HEK293 (cell line): ENCODE results near the gene CAPS.

ENCODE experiments used
- CTCF ChIP-seq: fragments of 450-650 bp; formaldehyde crosslinking; IDR thresholded peaks from 2 replicates; pipeline ENCODE4 v1.5.1; 2016; ENCODE audit warnings: missing biosample characterization, missing genetic modification characterization
- ELK4 ChIP-seq: IDR thresholded peaks from 2 replicates; pipeline ENCODE4 v1.6.1; 2011; ENCODE audit warnings: mild to moderate bottlenecking, low read depth, low read length, borderline replicate concordance
- GLIS2 ChIP-seq: fragments of 450-650 bp; formaldehyde crosslinking; IDR thresholded peaks from 2 replicates; pipeline ENCODE4 v1.5.1; 2016; ENCODE audit warnings: missing biosample characterization, missing genetic modification characterization
- SP3 ChIP-seq: fragments of 450-650 bp; formaldehyde crosslinking; IDR thresholded peaks from 2 replicates; pipeline ENCODE4 v1.5.1; 2016; ENCODE audit warnings: missing biosample characterization, missing genetic modification characterization
- ZNF138 ChIP-seq: fragments of 450-650 bp; formaldehyde crosslinking; IDR thresholded peaks from 2 replicates; pipeline ENCODE4 v1.5.1; 2016; ENCODE audit warnings: missing biosample characterization, missing genetic modification characterization, borderline replicate concordance
- ZNF239 ChIP-seq: fragments of 450-650 bp; formaldehyde crosslinking; IDR thresholded peaks from 2 replicates; pipeline ENCODE4 v1.5.1; 2016; ENCODE audit warnings: missing biosample characterization, missing genetic modification characterization
- ZNF274 ChIP-seq, 2 experiments: fragments of 200-500 bp in 1 of 2; fragments of 450-650 bp in 1 of 2; sonication (Bioruptor generic) in 1 of 2; formaldehyde crosslinking in 1 of 2; IDR thresholded peaks; 2 replicates each; pipeline versions ENCODE4 v1.5.1 to v1.6.1; 2014 to 2016; ENCODE audit warnings: borderline replicate concordance in 1 of 2, inconsistent platforms in 1 of 2, low read length in 1 of 2, missing biosample characterization in 1 of 2, missing genetic modification characterization in 1 of 2
- ZNF302 ChIP-seq: fragments of 450-650 bp; formaldehyde crosslinking; IDR thresholded peaks from 2 replicates; pipeline ENCODE4 v1.5.1; 2016; ENCODE audit warnings: missing biosample characterization, missing genetic modification characterization, low read depth
- ZNF529 ChIP-seq: fragments of 450-650 bp; formaldehyde crosslinking; IDR thresholded peaks from 2 replicates; pipeline ENCODE4 v1.5.1; 2017; ENCODE audit warnings: missing genetic modification characterization, missing biosample characterization; ENCODE audit not compliant: insufficient replicate concordance
- ZNF530 ChIP-seq: fragments of 450-650 bp; formaldehyde crosslinking; IDR thresholded peaks from 2 replicates; pipeline ENCODE4 v1.5.1; 2016; ENCODE audit warnings: low read depth, missing biosample characterization, missing genetic modification characterization
- ZNF558 ChIP-seq: fragments of 450-650 bp; formaldehyde crosslinking; IDR thresholded peaks from 2 replicates; pipeline ENCODE4 v1.5.1; 2016; ENCODE audit warnings: missing biosample characterization, missing genetic modification characterization
- ZNF561 ChIP-seq: fragments of 450-650 bp; IDR thresholded peaks from 2 replicates; pipeline ENCODE4 v1.5.1; 2018; ENCODE audit warnings: missing biosample characterization, missing genetic modification characterization, borderline replicate concordance
- TF ChIP-seq, protein P1 (sequence below): fragments of 450-650 bp; formaldehyde crosslinking; IDR thresholded peaks from 2 replicates; pipeline ENCODE4 v1.5.1; 2016; ENCODE audit warnings: missing biosample characterization, missing genetic modification characterization, low read depth

DNA sequence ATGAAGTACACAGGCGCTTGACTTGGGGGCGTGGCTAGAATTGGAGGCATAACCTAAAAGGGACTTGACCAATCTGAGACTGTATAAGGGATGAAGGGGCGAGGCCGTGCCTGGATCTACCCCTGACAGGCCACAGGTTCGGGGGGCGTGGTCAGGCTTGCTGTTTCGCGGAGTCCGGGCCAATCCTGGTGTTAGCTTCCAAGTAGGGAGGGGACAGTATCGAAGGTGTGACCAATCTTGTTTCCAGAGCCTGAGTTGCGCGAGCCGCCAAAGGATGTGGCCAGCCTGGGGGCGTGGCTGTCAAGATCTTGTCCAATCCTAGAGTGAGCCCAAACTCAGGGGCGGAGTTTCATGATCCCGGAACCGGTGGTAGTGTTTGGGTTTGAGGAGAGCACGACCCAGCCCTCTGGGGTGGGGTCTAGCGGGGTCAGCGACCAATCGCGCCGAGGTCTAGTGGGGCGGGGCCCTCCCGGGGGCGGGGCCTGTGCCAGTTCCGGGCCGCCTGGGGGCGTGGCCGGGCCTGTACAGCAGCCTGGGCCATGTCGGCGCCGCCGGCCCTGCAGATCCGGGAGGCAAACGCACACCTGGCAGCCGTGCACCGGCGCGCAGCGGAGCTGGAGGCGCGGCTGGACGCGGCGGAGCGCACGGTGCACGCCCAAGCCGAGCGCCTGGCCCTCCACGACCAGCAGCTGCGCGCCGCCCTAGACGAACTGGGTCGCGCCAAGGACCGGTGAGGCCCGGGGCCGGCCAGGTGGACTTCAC is 9.5 kb upstream of the CAPS start, which contains the start of gene VMAC:
- TF ChIP-seq ZNF529 (tag by site-specific recombination) (no peak), ELK4 (no peak; the same call in 1 of the 2 replicates), ZNF274 (IDR thresholded peaks at IDR 0.05; ENCODE audit: low read length) (no peak), ZNF274 (tag by site-specific recombination; IDR thresholded peaks at IDR 0.05; ENCODE audit: borderline replicate concordance) (no peak), ZNF239 (tag by site-specific recombination) (no peak), ZNF138 (tag by site-specific recombination) (no peak), ZNF530 (no peak), SP3 (tag by site-specific recombination) (peak; percentile 89), CTCF (no peak), ZNF558 (tag by site-specific recombination) (no peak), ZNF302 (tag by site-specific recombination) (no peak), GLIS2 (no peak), ZNF561 (peak; percentile 43; the same call in 1 of the 2 replicates)
- TF ChIP-seq, protein P1, sequence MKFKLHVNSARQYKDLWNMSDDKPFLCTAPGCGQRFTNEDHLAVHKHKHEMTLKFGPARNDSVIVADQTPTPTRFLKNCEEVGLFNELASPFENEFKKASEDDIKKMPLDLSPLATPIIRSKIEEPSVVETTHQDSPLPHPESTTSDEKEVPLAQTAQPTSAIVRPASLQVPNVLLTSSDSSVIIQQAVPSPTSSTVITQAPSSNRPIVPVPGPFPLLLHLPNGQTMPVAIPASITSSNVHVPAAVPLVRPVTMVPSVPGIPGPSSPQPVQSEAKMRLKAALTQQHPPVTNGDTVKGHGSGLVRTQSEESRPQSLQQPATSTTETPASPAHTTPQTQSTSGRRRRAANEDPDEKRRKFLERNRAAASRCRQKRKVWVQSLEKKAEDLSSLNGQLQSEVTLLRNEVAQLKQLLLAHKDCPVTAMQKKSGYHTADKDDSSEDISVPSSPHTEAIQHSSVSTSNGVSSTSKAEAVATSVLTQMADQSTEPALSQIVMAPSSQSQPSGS (tag by site-specific recombination): no peak
